HG03135 (cell line): ENCODE results near the gene ANK2.
"Not testable (repeated sequence)": the region's sequence is repeated elsewhere in the genome, so short reads cannot be mapped to it uniquely, and the experiment has no call there.

Source experiments
- ATAC-seq: cut with Tn5 transposase; IDR thresholded peaks from one replicate; pipeline ENCODE4 v1.9.1; 2021; ENCODE audit warnings: mild to moderate bottlenecking, moderate library complexity; ENCODE audit not compliant: unreplicated experiment

Gene ANK2

GRCh38 chr4:113050837-113051236 lies 1.4 kb downstream of the ANK2 start:
- no peak for ATAC-seq

GRCh38 chr4:113051361-113051760 lies 1.9 kb downstream of the ANK2 start:
- ATAC-seq: no peak

- ATAC-seq: no peak
Measured at GRCh38 chr4:113052379-113052951, 3.0 kb downstream of the ANK2 start.

- no peak for ATAC-seq
Measured at GRCh38 chr4:113053883-113054282, 4.4 kb downstream of the ANK2 start.

- ATAC-seq: no peak
Measured at GRCh38 chr4:113056318-113056717, 6.9 kb downstream of the ANK2 start.

GRCh38 chr4:113057891-113058290 lies 8.4 kb downstream of the ANK2 start:
- ATAC-seq: no peak

- ATAC-seq: no peak
Measured at GRCh38 chr4:113059449-113060182, 10.2 kb downstream of the ANK2 start.

GRCh38 chr4:113060853-113061252 lies 11.4 kb downstream of the ANK2 start:
- no peak for ATAC-seq

GRCh38 chr4:113064244-113064643 lies 14.8 kb downstream of the ANK2 start:
- no peak for ATAC-seq

- no peak for ATAC-seq
Measured at GRCh38 chr4:113065629-113066028, 16.2 kb downstream of the ANK2 start.

- not testable (repeated sequence) for ATAC-seq
Measured at GRCh38 chr4:113068771-113069170, 19.3 kb downstream of the ANK2 start.

- no peak for ATAC-seq
Measured at GRCh38 chr4:113069212-113069892, 19.9 kb downstream of the ANK2 start.

- no peak for ATAC-seq
Measured at GRCh38 chr4:113070755-113071154, 21.3 kb downstream of the ANK2 start.

- ATAC-seq: no peak
Measured at GRCh38 chr4:113071274-113071673, 21.8 kb downstream of the ANK2 start.

- ATAC-seq: no peak
Measured at GRCh38 chr4:113071805-113072204, 22.4 kb downstream of the ANK2 start.

GRCh38 chr4:113073451-113074005 lies 24.1 kb downstream of the ANK2 start:
- ATAC-seq: no peak

- no peak for ATAC-seq
Measured at GRCh38 chr4:113077575-113077974, 28.1 kb downstream of the ANK2 start.

- no peak for ATAC-seq
Measured at GRCh38 chr4:113078066-113078465, 28.6 kb downstream of the ANK2 start.

- no peak for ATAC-seq
Measured at GRCh38 chr4:113080050-113080449, 30.6 kb downstream of the ANK2 start.

GRCh38 chr4:113080624-113081023 lies 31.2 kb downstream of the ANK2 start:
- no peak for ATAC-seq

GRCh38 chr4:113083346-113083745 lies 33.9 kb downstream of the ANK2 start:
- ATAC-seq: no peak

- no peak for ATAC-seq
Measured at GRCh38 chr4:113086172-113086695, 36.8 kb downstream of the ANK2 start.
